GM10847 (cell line): Measurements from ENCODE around the gene SYNM.

Experiments used
- POLR2A ChIP-seq: IDR thresholded peaks from 2 replicates; pipeline ENCODE4 v1.6.1; 2011; ENCODE audit not compliant: insufficient read length; ENCODE audit errors: extremely low read depth

Gene SYNM

DNA sequence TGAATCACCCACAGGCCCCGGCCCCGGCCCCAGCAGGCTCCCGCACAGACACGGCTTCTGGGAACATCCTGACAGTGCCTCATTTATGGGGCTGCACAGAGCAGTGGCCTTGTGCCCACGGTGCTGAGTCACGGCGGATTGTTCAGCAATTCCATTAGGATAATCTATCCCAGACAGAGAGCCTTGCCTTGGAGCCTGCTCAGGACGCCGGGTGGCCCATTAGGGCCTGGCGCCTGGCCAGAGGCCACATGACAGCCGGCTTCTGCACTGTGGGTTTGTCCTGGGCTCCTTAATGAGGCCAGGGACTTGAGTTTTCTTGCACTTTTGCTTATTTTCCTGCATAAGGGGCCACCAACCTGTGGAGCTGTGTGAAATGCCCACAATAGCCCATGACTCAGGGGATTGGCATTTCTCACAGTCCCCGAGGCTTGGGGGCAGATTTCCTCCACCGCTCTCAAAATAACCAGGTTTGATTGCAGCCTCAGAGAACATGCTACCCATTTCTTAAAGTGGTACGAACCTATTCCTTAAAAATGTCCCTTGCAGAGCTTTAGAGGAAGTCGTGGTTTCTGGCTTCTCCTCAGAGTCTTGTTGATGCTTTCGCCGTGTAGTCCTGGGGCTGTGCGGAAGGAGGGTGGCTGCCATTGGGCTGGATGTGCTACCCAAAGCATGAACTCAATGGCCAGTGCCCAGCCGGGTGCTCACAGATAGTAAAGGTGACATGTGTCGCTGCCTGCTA, 19.0 kb downstream of the SYNM start:
- no peak for TF ChIP-seq POLR2A

GRCh38 chr15:99124641-99125040, 19.8 kb downstream of the SYNM start:
- no peak for TF ChIP-seq POLR2A

DNA sequence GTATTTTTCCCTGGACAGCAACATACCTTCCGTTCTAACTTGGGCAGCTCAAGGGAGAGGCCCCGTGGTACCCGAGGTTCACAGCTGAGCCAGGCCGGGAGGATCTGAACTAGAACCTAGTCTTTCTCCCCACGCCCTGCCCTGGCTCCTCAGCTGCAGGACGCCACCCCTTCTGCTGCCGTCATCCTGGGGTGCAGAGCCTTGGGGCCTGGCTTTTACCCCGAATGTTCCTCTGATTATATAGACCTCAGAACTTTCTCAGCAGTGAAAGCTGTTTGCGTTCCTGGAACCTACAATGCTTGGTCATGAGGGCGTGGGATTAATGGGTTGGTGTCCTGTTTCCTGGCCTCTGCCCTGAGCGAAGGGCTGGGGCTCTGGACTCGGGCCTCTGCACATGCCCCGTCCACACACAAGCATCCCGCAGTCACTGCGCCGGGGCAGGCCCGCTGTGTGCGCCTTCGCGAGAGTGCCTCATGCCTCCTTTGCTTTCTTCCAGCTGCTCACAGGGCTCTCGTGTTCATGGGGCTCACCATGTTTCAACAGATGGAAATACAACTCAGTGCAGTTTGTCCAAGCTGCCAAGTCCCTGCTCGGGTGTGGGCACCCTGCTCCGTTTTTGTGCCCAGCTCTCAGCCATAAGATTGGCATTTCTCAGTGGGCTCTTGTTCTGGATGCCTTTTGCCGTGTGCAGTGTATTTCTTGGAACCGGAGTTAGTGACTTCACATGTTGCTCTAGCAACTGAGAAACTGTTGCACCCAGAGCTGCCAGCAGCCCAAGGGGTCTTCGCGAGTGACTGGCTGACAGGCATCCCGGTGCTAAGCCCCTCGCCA, 20.4 kb downstream of the SYNM start:
- no peak for TF ChIP-seq POLR2A

DNA sequence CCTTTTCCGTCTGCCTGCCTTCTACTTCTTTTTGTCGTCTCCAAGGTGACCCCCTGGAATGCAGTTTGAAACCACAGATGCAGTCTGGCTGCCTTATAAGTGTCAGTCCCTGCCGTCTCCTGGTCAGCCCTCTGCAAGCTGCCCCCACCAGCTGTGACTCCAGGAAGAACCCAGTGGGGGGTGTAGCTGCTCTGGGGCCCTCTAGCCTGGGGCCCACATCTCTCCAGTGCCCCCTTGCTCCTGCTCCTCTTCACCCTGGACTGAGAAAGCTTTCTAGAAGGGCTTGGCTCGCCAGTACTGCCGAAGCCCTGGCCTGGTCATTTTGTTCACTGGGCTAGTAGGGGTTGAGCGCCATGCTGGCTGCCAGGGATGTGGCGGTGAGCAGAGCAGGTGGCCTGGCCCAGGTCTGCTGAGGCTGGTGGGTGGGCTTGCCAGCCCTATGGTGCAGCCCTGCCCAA, 21.3 kb downstream of the SYNM start:
- TF ChIP-seq POLR2A, result no peak

DNA sequence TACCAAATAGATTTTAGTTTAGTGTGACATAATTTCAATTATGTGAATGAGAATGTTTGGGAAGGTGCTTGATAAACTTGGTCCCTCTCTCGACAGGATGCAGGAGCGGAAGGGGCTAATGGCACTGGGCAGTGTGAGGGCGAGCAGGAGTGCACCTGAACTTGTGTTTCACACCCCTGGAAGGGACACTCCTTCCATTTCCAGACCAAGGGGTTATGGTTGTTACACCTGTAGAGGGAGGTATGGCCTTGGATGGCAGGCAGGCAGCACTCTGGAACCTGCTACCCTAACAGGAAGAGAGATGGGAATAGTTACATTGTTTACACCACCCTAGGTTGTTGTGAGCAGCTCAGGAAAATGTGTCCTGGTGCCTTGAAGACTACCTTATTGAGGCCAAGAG, 22.1 kb downstream of the SYNM start:
- no peak for TF ChIP-seq POLR2A

GRCh38 chr15:99127773-99128172, 22.9 kb downstream of the SYNM start:
- TF ChIP-seq POLR2A, result no peak

- no peak for TF ChIP-seq POLR2A
Measured at GRCh38 chr15:99128411-99128810, 23.5 kb downstream of the SYNM start.

DNA sequence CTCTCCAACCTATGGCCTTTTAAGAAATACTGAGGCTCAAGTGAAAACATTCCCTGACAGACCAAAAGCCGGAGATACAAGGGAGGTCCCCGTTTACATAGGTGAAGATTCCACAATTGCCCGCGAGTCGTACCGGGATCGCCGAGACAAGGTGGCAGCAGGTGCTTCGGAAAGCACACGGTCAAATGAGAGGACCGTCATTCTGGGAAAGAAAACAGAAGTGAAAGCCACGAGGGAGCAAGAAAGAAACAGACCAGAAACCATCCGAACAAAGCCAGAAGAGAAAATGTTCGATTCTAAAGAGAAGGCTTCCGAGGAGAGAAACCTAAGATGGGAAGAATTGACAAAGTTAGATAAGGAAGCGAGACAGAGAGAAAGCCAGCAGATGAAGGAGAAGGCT, 24.8 kb downstream of the SYNM start:
- TF ChIP-seq POLR2A, result no peak

DNA sequence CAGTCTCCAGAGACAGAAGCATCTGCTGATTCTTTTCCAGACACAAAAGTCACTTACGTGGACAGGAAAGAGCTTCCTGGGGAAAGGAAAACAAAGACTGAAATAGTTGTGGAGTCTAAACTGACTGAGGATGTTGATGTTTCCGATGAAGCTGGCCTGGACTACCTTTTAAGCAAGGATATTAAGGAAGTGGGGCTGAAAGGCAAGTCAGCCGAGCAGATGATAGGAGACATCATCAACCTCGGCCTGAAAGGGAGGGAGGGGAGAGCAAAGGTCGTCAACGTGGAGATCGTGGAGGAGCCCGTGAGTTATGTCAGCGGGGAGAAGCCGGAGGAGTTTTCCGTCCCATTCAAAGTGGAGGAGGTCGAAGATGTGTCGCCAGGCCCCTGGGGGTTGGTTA, 25.4 kb downstream of the SYNM start:
- TF ChIP-seq POLR2A, result no peak

DNA sequence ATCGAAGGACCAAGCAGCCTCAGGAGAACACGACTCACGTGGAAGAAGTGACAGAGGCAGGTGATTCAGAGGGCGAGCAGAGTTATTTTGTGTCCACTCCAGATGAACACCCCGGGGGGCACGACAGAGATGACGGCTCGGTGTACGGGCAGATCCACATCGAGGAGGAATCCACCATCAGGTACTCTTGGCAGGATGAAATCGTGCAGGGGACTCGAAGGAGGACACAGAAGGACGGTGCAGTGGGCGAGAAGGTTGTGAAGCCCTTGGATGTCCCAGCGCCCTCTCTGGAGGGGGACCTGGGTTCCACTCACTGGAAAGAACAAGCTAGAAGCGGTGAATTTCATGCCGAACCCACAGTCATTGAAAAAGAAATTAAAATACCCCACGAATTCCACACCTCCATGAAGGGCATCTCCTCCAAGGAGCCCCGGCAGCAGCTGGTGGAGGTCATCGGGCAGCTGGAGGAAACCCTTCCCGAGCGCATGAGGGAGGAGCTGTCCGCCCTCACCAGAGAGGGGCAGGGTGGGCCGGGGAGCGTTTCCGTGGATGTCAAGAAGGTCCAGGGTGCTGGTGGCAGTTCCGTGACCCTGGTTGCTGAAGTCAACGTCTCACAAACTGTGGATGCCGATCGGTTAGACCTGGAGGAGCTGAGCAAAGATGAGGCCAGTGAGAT, 26.0 kb downstream of the SYNM start:
- TF ChIP-seq POLR2A, result no peak

DNA sequence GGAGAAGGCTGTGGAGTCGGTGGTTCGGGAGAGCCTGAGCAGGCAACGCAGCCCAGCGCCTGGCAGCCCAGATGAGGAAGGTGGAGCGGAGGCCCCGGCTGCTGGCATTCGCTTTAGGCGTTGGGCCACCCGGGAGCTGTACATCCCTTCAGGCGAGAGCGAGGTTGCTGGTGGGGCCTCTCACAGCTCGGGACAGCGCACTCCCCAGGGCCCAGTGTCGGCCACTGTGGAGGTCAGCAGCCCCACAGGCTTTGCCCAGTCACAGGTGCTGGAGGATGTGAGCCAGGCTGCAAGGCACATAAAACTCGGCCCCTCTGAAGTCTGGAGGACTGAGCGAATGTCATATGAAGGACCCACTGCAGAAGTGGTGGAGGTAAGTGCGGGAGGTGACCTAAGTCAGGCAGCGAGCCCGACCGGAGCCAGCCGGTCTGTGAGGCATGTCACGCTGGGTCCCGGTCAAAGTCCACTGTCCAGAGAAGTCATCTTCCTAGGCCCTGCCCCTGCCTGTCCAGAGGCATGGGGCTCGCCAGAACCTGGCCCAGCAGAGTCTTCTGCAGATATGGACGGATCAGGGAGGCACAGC, 26.7 kb downstream of the SYNM start:
- TF ChIP-seq POLR2A, result no peak

DNA sequence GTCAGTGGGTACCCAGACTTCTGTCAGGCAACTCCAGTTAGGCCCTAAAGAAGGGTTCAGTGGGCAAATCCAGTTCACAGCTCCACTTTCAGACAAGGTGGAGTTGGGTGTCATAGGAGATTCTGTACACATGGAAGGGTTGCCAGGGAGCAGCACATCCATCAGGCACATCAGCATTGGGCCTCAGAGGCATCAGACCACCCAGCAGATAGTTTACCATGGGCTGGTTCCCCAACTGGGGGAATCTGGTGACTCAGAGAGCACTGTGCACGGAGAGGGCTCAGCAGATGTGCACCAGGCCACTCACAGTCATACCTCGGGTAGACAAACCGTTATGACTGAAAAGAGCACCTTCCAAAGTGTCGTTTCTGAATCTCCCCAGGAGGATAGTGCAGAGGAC, 27.2 kb downstream of the SYNM start:
- no peak for TF ChIP-seq POLR2A

DNA sequence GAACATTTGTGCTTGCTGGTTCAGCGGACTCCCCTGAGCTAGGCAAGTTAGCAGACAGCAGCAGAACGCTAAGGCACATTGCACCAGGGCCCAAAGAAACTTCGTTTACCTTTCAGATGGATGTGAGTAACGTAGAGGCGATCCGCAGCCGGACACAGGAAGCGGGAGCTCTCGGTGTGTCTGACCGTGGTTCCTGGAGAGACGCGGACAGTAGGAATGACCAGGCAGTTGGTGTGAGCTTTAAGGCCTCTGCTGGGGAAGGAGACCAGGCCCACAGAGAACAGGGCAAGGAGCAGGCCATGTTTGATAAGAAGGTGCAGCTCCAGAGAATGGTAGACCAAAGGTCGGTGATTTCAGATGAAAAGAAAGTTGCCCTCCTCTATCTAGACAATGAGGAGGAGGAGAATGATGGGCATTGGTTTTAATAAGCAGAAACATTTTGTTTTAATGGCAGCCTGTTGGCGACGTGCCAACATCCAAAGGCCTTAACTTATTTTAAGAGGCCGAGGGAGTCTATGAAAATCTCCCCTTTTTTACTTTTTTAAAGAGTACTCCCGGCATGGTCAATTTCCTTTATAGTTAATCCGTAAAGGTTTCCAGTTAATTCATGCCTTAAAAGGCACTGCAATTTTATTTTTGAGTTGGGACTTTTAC, 27.9 kb downstream of the SYNM start:
- no peak for TF ChIP-seq POLR2A

DNA sequence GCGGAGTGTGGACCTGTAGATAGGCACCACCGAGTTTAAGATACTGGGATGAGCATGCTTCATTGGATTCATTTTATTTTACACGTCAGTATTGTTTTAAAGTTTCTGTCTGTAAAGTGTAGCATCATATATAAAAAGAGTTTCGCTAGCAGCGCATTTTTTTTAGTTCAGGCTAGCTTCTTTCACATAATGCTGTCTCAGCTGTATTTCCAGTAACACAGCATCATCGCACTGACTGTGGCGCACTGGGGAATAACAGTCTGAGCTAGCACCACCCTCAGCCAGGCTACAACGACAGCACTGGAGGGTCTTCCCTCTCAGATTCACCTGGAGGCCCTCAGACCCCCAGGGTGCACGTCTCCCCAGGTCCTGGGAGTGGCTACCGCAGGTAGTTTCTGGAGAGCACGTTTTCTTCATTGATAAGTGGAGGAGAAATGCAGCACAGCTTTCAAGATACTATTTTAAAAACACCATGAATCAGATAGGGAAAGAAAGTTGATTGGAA, 29.5 kb downstream of the SYNM start:
- TF ChIP-seq POLR2A, result no peak

- TF ChIP-seq POLR2A, result no peak
Measured at GRCh38 chr15:99135194-99135593, 30.3 kb downstream of the SYNM start.
